SK-N-SH (cell line): ENCODE results near the gene ADRA2A. TPM values are rescaled to one million over a fixed set of nuclear protein-coding genes. Genes with fewer than 3 reads are reported as not detected.

ENCODE experiments used
- CTCF ChIA-PET: fragments of 300-600, 350-600 bp; formaldehyde crosslinking; extraction: SDS; loops from one replicate; lab custom pipeline; 2021; lab: Yijun Ruan, JAX
- POLR2A ChIA-PET: fragments of 350-600 bp; sonication (Branson Sonifier 250); formaldehyde crosslinking; extraction: SDS; loops from one replicate; lab custom pipeline; 2020; ENCODE audit warnings: antibody characterized with exemption, inconsistent platforms; lab: Yijun Ruan, JAX
- DNase-seq: peaks from one replicate; pipeline ENCODE4 v3.0.0; 2012
- H2AFZ ChIP-seq: fragments of 200-600 bp; sonication (generic); 2 replicates; pipeline ENCODE4 v1.8.1; 2016; ENCODE audit warnings: antibody characterized with exemption, mild to moderate bottlenecking, low read depth
- H3F3A ChIP-seq: fragments of 200-600 bp; sonication (generic); replicated peaks from 2 replicates; pipeline ENCODE3; 2016; ENCODE audit warnings: antibody characterized with exemption, mild to moderate bottlenecking; ENCODE audit not compliant: insufficient read depth
- H3K27ac ChIP-seq, 2 experiments: fragments of 200-500 bp in 1 of 2; fragments of 200-600 bp in 1 of 2; sonication (Bioruptor generic) in 1 of 2; sonication (generic), shearing (Covaris generic) in 1 of 2; 2 replicates each; pipeline versions ENCODE4 v1.5.1 to v1.6.1; 2014 to 2016; ENCODE audit warnings: low read depth in 2 of 2, inconsistent platforms in 1 of 2, low read length in 1 of 2, mild to moderate bottlenecking in 1 of 2, mixed read lengths in 1 of 2
- H3K27me3 ChIP-seq: fragments of 200-600 bp; sonication (generic), shearing (Covaris generic); 2 replicates; pipeline ENCODE4 v1.6.1; 2016; ENCODE audit warnings: mixed run types; ENCODE audit not compliant: insufficient read depth
- H3K36me3 ChIP-seq, 2 experiments: fragments of 200-500 bp in 1 of 2; fragments of 200-600 bp in 1 of 2; sonication (Bioruptor generic) in 1 of 2; sonication (generic) in 1 of 2; replicated peaks in 1 of 2; 2 replicates each; pipeline versions ENCODE3 to v1.5.1; 2014 to 2016; ENCODE audit warnings: low read length in 1 of 2, mild to moderate bottlenecking in 1 of 2; ENCODE audit not compliant: insufficient read depth in 2 of 2, control insufficient read depth in 1 of 2
- H3K4me1 ChIP-seq, 2 experiments: fragments of 200-500 bp in 1 of 2; fragments of 200-600 bp in 1 of 2; sonication (Bioruptor generic) in 1 of 2; sonication (generic), shearing (Covaris generic) in 1 of 2; 2 replicates each; pipeline versions ENCODE4 v1.5.1 to v1.6.1; 2014 to 2016; ENCODE audit warnings: low read depth in 1 of 2, low read length in 1 of 2, mixed run types in 1 of 2; ENCODE audit not compliant: insufficient read depth in 2 of 2, control insufficient read depth in 1 of 2
- H3K4me2 ChIP-seq: fragments of 200-600 bp; sonication (generic), shearing (Covaris generic); 2 replicates; pipeline ENCODE4 v1.6.1; 2017; ENCODE audit warnings: mixed run types
- H3K4me3 ChIP-seq, 2 experiments: fragments of 200-500 bp in 1 of 2; fragments of 200-600 bp in 1 of 2; sonication (Bioruptor generic) in 1 of 2; sonication (generic), shearing (Covaris generic) in 1 of 2; 2 replicates each; pipeline versions ENCODE4 v1.5.1 to v1.8.1; 2014 to 2016; ENCODE audit warnings: low read depth in 2 of 2, inconsistent platforms in 1 of 2, low read length in 1 of 2, mild to moderate bottlenecking in 1 of 2, mixed read lengths in 1 of 2, moderate library complexity in 1 of 2
- H3K79me2 ChIP-seq: fragments of 200-600 bp; sonication (generic); 2 replicates; pipeline ENCODE4 v1.8.1; 2017; ENCODE audit warnings: mild to moderate bottlenecking; ENCODE audit not compliant: insufficient read depth
- H3K9ac ChIP-seq: fragments of 200-600 bp; sonication (generic); 2 replicates; pipeline ENCODE4 v1.6.1; 2017; ENCODE audit warnings: mixed run types
- H3K9me2 ChIP-seq: fragments of 200-600 bp; sonication (generic); 2 replicates; pipeline ENCODE4 v1.6.1; 2017; ENCODE audit warnings: mixed run types
- H3K9me3 ChIP-seq: fragments of 200-600 bp; sonication (generic); 2 replicates; pipeline ENCODE4 v1.6.1; 2017; ENCODE audit warnings: mixed run types, mild to moderate bottlenecking, moderate library complexity
- H4K20me1 ChIP-seq: fragments of 200-600 bp; sonication (generic); 2 replicates; pipeline ENCODE4 v1.6.1; 2017; ENCODE audit warnings: mild to moderate bottlenecking, mixed run types; ENCODE audit not compliant: insufficient read depth
- EZH2phosphoT487 ChIP-seq: fragments of 200-600 bp; sonication (generic); IDR thresholded peaks from 2 replicates; pipeline ENCODE4 v1.6.1; 2017; ENCODE audit warnings: low read depth, mixed run types, mild to moderate bottlenecking, antibody characterized with exemption, moderate library complexity, borderline replicate concordance
- JUND ChIP-seq: IDR thresholded peaks from 2 replicates; pipeline ENCODE4 v1.4.0; 2012
- MAX ChIP-seq: IDR thresholded peaks from 2 replicates; pipeline ENCODE4 v1.4.0; 2012; ENCODE audit warnings: low read depth
- MXI1 ChIP-seq: IDR thresholded peaks from 2 replicates; pipeline ENCODE4 v1.6.1; 2012; ENCODE audit warnings: mild to moderate bottlenecking, low read depth, low read length, improper control_type of control experiment
- NRF1 ChIP-seq: IDR thresholded peaks from 2 replicates; pipeline ENCODE4 v1.6.1; 2012; ENCODE audit warnings: low read depth, mild to moderate bottlenecking, low read length
- POLR2AphosphoS5 ChIP-seq: IDR thresholded peaks from 2 replicates; pipeline ENCODE4 v1.6.1; 2012; ENCODE audit warnings: low read depth, low read length
- RXRA ChIP-seq: IDR thresholded peaks from 2 replicates; pipeline ENCODE4 v1.4.0; 2012; ENCODE audit warnings: low read depth, mild to moderate bottlenecking, borderline replicate concordance
- SMC3 ChIP-seq: IDR thresholded peaks from 2 replicates; pipeline ENCODE4 v1.6.1; 2012; ENCODE audit warnings: low read depth, low read length, improper control_type of control experiment
- USF1 ChIP-seq: IDR thresholded peaks from 2 replicates; pipeline ENCODE4 v1.4.0; 2012; ENCODE audit warnings: low read depth, borderline replicate concordance
- USF2 ChIP-seq: fragments of 150-350 bp; IDR thresholded peaks from 2 replicates; pipeline ENCODE4 v1.6.1; 2017; ENCODE audit warnings: antibody characterized with exemption, low read length, low read depth, borderline replicate concordance
- YY1 ChIP-seq: IDR thresholded peaks from 2 replicates; pipeline ENCODE4 v1.4.0; 2012; ENCODE audit warnings: low read depth, mild to moderate bottlenecking
- WGBS: methylation state at CpG from one replicate; pipeline ENCODE4 v1.1.6; 2017; ENCODE audit warnings: low lambda C conversion rate; 5-methylcytosine and 5-hydroxymethylcytosine counted together
- polyA plus RNA-seq, 3 experiments: library from polyadenylated mRNA; depleted of rRNA; stranded (reverse); fragments of >200 nt; gene quantifications; 2 replicates each; pipeline ENCODE4 v1.2.3, GENCODE V29; 2012

Gene ADRA2A
- polyA plus RNA-seq, 1 of the 3 experiments (the other 2 are of a cell fraction), result 0.02 TPM

GRCh38 chr10:111093741-111094380 lies 17.0 kb downstream of the ADRA2A start:
- TF ChIP-seq YY1, result no peak
- TF ChIP-seq SMC3, result no peak
- no peak for TF ChIP-seq NRF1
- TF ChIP-seq RXRA, result no peak
- TF ChIP-seq USF2, result no peak
- TF ChIP-seq POLR2AphosphoS5, result no peak
- no peak for TF ChIP-seq MAX
- TF ChIP-seq MXI1, result no peak
- TF ChIP-seq USF1, result no peak
- no peak for TF ChIP-seq EZH2phosphoT487
- TF ChIP-seq, all 33 proteins: peak for 0
- DNase-seq, result no peak
- Histone ChIP-seq H3K27ac (no peak overlapping the region), H3K36me3 (no peaks in the 10 kb centered on the region), H2AFZ (no peak overlapping the region), H3K9me2 (no peaks in the 10 kb centered on the region), H3K9me3 (no peaks in the 10 kb centered on the region), H3K4me3 (no peak overlapping the region), H3F3A (no peaks in the 10 kb centered on the region), H3K9ac (no peak overlapping the region), H3K4me2 (no peak overlapping the region; the same call in 1 of the 2 replicates), H4K20me1 (no peaks in the 10 kb centered on the region), H3K79me2 (no peaks in the 10 kb centered on the region), H3K4me1 (no peaks in the 10 kb centered on the region), H3K27me3 (no peaks in the 10 kb centered on the region)
- CTCF ChIA-PET, result interaction anchor here (1.2 kb wide), 2 partner anchors 17 to 18 kb away, joined by 4 to 6 read pairs; partner anchors contain the start of gene ADRA2A
- POLR2A ChIA-PET, result no interaction called here
- WGBS, result 10% methylated on average over 3 of the region's 3 CpGs

- TF ChIP-seq MAX, result no peak
- no peak for TF ChIP-seq USF1
- TF ChIP-seq JUND, result no peak
- WGBS, result 7% methylated on average over 1 of the region's 1 CpG
- Histone ChIP-seq H4K20me1 (no peaks in the 10 kb centered on the region), H3K9me3 (no peaks in the 10 kb centered on the region), H3K4me2 (no peak overlapping the region), H3K9ac (no peak overlapping the region), H3K36me3 (no peaks in the 10 kb centered on the region), H3K79me2 (no peaks in the 10 kb centered on the region), H3K27me3 (no peaks in the 10 kb centered on the region), H3F3A (no peaks in the 10 kb centered on the region), H3K4me1 (peaks cover 0 to 2% of the 10 kb centered on the region in 2 experiments; a peak in 1 of 4 replicates), H3K9me2 (no peaks in the 10 kb centered on the region), H3K4me3 (no peak overlapping the region), H2AFZ (no peak overlapping the region), H3K27ac (no peak overlapping the region)
- no peak for DNase-seq
- POLR2A ChIA-PET, result no interaction called here
- CTCF ChIA-PET, result no interaction called here
Observed at GRCh38 chr10:111098679-111099437, 22.0 kb downstream of the ADRA2A start.
